ENCODE measurements around the gene PPM1F.

- TF ChIP-seq CTCF (optimal IDR thresholded peaks at IDR 0.05 in 1 of 3, IDR thresholded peaks at IDR 0.05 in 1 of 3, conservative IDR thresholded peaks at IDR 0.05 in 1 of 3; ENCODE audit: extremely low read depth in 1 of 3, insufficient read depth in 2 of 3, low read length in 3 of 3) (no peak), EZH2 (IDR thresholded peaks at IDR 0.05; ENCODE audit: low read length) (no peak)
Measured at GRCh38 chr22:21941921-21942320, 10.7 kb downstream of the PPM1F start.

Data from keratinocyte (primary cell).